Testis (tissue), 3 donors: Measurements from ENCODE around the gene UBE2K. TPM values are rescaled to one million over a fixed set of nuclear protein-coding genes. Genes with fewer than 3 reads are reported as not detected.
"Not testable (repeated sequence)": the region's sequence is repeated elsewhere in the genome, so short reads cannot be mapped to it uniquely, and the experiment has no call there.

Experiments used
- DNase-seq: peaks from one replicate; pipeline ENCODE4 v3.0.0-alpha.2; 2019
- H3K27ac ChIP-seq, 2 donors: fragments of 200-600 bp; sonication (generic); one replicate each; pipeline ENCODE4 v1.5.1; 2019
- H3K27me3 ChIP-seq: fragments of 200-600 bp; sonication (generic); one replicate; pipeline ENCODE4 v1.5.1; 2019
- H3K36me3 ChIP-seq: fragments of 200-600 bp; sonication (generic); one replicate; pipeline ENCODE4 v1.5.1; 2017; ENCODE audit warnings: low read depth; ENCODE audit errors: missing control alignments
- H3K4me1 ChIP-seq: fragments of 200-600 bp; sonication (generic); one replicate; pipeline ENCODE4 v1.5.1; 2019
- H3K4me3 ChIP-seq, 2 donors: fragments of 200-600 bp; sonication (generic); one replicate each; pipeline ENCODE4 v1.5.1; 2017 to 2019
- H3K9me3 ChIP-seq: fragments of 200-600 bp; sonication (generic); one replicate; pipeline ENCODE4 v1.5.1; 2017
- POLR2A ChIP-seq: fragments of 450-650 bp; IDR thresholded peaks from one replicate; pipeline ENCODE4 v1.6.1; 2017; ENCODE audit warnings: antibody characterized with exemption, mild to moderate bottlenecking, moderate library complexity
- WGBS, 2 donors: methylation state at CpG; one replicate each; pipeline ENCODE4 v1.1.5; 2018; 5-methylcytosine and 5-hydroxymethylcytosine counted together
- intact Hi-C: fragments of 100-400 bp; cut with DNase I; formaldehyde crosslinking; loops from one replicate; pipeline ENCODE4 v1.15.1; 2023; ENCODE audit warnings: low total_unique reads
- polyA plus RNA-seq: library from polyadenylated mRNA; stranded (reverse); fragments of 350-450 nt; fragmentation: Illumina TruSeq; extraction: RNeasy Lipid Tissue Mini Kit (QIAGEN cat#74804); gene quantifications from one replicate; pipeline ENCODE4 v1.2.3, GENCODE V29; 2014; ENCODE audit warnings: low read depth, low replicate concordance; ENCODE audit not compliant: insufficient read depth
- total RNA-seq, 2 donors: library from RNA; depleted of rRNA; stranded (reverse); fragments of >200 nt; gene quantifications; one replicate each; pipeline ENCODE4 v1.2.3, GENCODE V29; 2016
- TF ChIP-seq, protein P1 (sequence below), 3 experiments: fragments of 450-650 bp in 2 of 3; fragments of 200-600 bp in 1 of 3; sonication (generic) in 1 of 3; IDR thresholded peaks; one replicate each; pipeline ENCODE4 v1.5.1; 2016 to 2019; ENCODE audit warnings: antibody characterized with exemption in 3 of 3, mild to moderate bottlenecking in 2 of 3, moderate library complexity in 1 of 3

Gene UBE2K
- total and polyA plus RNA-seq, 3 donors from 2014 or later = 23.0 to 81.8 (median 24.3) TPM

DNA sequence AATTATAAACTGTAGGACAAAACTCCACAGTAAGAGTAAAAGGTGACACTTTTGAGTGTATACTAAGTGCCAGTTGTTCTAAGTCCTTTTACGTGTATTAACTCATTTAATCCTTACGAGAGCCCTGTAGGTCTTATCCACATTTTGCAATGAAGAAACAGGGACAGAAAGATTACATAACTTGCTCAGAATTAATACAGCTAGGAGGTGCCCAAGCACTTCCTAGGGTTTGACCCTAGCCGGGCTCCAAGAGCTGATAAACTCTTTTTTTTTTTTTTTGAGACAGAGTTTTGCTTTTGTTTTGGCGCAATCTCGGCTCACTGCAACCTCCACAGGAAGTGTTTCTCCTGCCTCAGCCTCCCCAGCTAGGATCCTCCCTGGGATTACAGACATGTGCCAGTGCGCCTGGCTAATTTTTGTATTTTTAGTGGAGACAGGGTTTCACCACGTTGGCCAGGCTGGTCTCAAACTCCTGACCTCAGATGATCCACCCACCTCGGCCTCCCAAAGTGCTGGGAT, 110.4 kb downstream of the UBE2K start:
- no peaks in the 10 kb centered on the region for H3K9me3 ChIP-seq
- WGBS, 2 donors = 64 to 74% methylated on average over 8 of the region's 8 CpGs

DNA sequence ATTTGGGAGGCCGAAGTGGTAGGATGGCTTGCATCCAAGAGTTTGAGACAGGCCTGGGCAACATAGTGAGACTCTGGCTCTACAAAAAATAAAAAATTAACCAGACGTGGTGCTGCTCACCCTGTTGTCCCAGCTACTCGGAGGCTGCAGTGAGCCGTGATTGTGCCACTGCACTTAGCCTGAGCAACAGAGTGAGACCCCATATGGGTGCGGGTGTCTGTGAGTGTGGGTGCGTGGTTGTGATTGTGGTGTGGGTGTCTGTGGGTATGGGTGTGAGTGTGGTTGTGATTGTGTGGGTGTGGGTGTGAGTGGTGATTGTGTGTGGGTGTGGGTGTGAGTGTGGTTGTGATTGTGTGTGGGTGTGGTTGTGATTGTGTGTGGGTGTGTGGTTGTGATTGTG, 114.6 kb downstream of the UBE2K start:
- 47 to 55% methylated on average over 6 of the region's 6 CpGs for WGBS, 2 donors
- Histone ChIP-seq H3K4me1 (no peaks in the 10 kb centered on the region), H3K4me3 (no peak overlapping the region)

More for the DNA sequence above, 110.4 kb downstream of the UBE2K start:
- H3K27ac ChIP-seq = no peak overlapping the region
- no peaks in the 10 kb centered on the region for H3K4me1 ChIP-seq
- intact Hi-C loops = no loop called here
- no peak for TF ChIP-seq POLR2A
- TF ChIP-seq, protein P1, sequence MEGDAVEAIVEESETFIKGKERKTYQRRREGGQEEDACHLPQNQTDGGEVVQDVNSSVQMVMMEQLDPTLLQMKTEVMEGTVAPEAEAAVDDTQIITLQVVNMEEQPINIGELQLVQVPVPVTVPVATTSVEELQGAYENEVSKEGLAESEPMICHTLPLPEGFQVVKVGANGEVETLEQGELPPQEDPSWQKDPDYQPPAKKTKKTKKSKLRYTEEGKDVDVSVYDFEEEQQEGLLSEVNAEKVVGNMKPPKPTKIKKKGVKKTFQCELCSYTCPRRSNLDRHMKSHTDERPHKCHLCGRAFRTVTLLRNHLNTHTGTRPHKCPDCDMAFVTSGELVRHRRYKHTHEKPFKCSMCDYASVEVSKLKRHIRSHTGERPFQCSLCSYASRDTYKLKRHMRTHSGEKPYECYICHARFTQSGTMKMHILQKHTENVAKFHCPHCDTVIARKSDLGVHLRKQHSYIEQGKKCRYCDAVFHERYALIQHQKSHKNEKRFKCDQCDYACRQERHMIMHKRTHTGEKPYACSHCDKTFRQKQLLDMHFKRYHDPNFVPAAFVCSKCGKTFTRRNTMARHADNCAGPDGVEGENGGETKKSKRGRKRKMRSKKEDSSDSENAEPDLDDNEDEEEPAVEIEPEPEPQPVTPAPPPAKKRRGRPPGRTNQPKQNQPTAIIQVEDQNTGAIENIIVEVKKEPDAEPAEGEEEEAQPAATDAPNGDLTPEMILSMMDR (IDR thresholded peaks at IDR 0.05) = no peak
- no peaks in the 10 kb centered on the region for H3K27me3 ChIP-seq
- no peaks in the 10 kb centered on the region for H3K36me3 ChIP-seq
- no peak for DNase-seq
- no peak overlapping the region for H3K4me3 ChIP-seq

DNA sequence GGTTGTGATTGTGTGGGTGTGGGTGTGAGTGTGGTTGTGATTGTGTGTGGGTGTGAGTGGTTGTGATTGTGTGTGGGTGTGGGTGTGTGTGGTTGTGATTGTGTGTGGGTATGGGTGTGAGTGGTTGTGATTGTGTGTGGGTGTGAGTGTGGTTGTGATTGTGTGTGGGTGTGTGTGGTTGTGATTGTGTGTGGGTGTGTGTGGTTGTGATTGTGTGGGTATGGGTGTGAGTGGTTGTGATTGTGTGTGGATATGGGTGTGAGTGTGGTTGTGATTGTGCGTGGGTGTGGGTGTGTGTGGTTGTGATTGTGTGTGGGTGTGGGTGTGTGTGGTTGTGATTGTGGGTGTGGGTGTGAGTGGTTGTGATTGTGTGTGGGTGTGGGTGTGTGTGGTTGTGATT, 115.1 kb downstream of the UBE2K start:
- WGBS, 2 donors = 0% methylated on average over 1 of the region's 1 CpG
- H3K27ac ChIP-seq, DNase-seq, H3K4me1 ChIP-seq, H3K4me3 ChIP-seq, H3K27me3 ChIP-seq, H3K36me3 ChIP-seq, H3K9me3 ChIP-seq, intact Hi-C loops: not testable (repeated sequence)

More for the DNA sequence above, 114.6 kb downstream of the UBE2K start:
- intact Hi-C loops = no loop called here
- no peak for DNase-seq
- Histone ChIP-seq H3K27me3 (no peaks in the 10 kb centered on the region), H3K27ac (no peak overlapping the region), H3K9me3 (no peaks in the 10 kb centered on the region), H3K36me3 (no peaks in the 10 kb centered on the region)
- TF ChIP-seq, protein P1 (IDR thresholded peaks at IDR 0.05) = no peak
- TF ChIP-seq POLR2A = no peak

DNA sequence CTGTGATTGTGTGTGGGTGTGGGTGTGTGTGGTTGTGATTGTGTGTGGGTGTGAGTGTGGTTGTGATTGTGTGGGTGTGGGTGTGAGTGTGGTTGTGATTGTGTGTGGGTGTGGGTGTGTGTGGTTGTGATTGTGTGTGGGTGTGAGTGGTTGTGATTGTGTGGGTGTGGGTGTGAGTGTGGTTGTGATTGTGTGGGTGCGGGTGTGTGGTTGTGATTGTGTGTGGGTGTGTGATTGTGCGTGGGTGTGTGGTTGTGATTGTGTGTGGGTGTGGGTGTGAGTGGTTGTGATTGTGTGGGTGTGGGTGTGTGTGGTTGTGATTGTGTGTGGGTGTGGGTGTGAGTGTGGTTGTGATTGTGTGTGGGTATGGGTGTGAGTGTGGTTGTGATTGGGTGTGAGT, 115.8 kb downstream of the UBE2K start:
- H3K9me3 ChIP-seq, DNase-seq, H3K4me3 ChIP-seq, intact Hi-C loops, H3K27ac ChIP-seq, H3K4me1 ChIP-seq, H3K27me3 ChIP-seq, H3K36me3 ChIP-seq: not testable (repeated sequence)
- 11 to 33% methylated on average over 2 of the region's 2 CpGs for WGBS, 2 donors

DNA sequence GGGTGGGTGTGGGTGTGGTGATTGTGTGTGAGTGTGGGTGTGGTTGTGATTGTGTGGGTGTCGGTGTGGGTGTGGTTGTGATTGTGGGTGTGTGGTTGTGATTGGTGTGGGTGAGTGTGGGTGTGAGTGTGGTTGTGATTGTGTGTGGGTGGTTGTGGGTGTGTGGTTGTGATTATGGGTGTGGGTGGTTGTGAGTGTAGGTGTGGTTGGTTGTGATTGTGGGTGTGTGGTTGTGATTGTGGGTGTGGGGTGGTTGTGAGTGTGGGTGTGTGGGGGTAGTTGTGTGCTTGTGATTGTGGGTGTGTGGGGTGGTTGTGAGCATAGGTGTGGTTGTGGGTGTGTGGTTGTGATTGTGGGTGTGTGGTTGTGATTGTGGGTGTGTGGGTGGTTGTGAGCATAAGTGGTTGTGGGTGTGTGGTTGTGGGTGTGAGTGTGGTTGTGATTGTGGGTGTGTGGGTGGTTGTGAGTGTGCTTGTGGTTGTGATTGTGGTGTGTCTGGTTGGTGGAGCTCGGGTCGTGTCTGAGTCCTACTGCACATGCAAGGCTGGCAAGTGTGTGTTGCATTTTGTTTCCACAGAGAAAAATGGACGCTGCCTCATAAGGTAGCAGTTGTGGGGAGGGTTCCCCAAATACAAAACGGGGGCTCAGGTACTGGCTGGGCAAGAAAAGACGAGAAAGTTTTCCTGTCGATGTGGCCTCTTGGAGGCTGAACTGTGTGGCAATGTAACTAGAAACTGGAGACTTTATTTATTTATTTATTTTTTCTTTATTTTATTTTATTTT, 116.7 kb downstream of the UBE2K start:
- Histone ChIP-seq H3K9me3 (no peaks in the 10 kb centered on the region), H3K27ac (no peak overlapping the region), H3K36me3 (no peaks in the 10 kb centered on the region), H3K4me1 (no peaks in the 10 kb centered on the region), H3K27me3 (no peaks in the 10 kb centered on the region), H3K4me3 (no peak overlapping the region)
- intact Hi-C loops = no loop called here
- no peak for TF ChIP-seq POLR2A
- TF ChIP-seq, protein P1 (IDR thresholded peaks at IDR 0.05) = no peak
- no peak for DNase-seq
- WGBS, 2 donors = 52 to 58% methylated on average over 7 of the region's 7 CpGs

DNA sequence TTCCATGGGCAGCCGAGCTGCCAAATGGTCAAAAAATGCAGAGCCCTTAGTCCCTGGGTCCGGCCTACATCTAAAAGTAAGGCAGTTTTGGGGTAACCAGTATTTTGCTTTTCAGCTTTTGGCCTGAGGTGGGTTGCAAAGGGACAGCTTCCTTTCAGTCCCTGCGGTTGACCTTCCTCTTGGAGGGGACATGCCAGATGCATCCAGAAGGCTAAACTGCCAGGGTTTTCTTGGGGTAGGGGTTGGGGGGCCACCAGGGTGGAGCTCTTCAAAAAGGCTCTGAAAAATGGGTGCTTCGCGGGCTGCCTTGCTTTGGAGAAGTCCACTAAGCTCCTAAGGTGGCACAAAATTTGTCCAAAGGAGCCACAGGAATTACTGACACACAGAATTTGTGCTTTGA, 120.7 kb downstream of the UBE2K start:
- no peak for TF ChIP-seq POLR2A
- TF ChIP-seq, protein P1 (IDR thresholded peaks at IDR 0.05) = no peak
- Histone ChIP-seq H3K27ac (no peak overlapping the region), H3K36me3 (no peaks in the 10 kb centered on the region), H3K27me3 (no peaks in the 10 kb centered on the region), H3K9me3 (no peaks in the 10 kb centered on the region), H3K4me1 (no peaks in the 10 kb centered on the region), H3K4me3 (no peak overlapping the region)
- DNase-seq = no peak
- intact Hi-C loops = no loop called here
- WGBS, 2 donors = 72 to 81% methylated on average over 5 of the region's 5 CpGs
